ENCODE results near the gene TNFRSF21.

The TNFRSF21 gene

DNA sequence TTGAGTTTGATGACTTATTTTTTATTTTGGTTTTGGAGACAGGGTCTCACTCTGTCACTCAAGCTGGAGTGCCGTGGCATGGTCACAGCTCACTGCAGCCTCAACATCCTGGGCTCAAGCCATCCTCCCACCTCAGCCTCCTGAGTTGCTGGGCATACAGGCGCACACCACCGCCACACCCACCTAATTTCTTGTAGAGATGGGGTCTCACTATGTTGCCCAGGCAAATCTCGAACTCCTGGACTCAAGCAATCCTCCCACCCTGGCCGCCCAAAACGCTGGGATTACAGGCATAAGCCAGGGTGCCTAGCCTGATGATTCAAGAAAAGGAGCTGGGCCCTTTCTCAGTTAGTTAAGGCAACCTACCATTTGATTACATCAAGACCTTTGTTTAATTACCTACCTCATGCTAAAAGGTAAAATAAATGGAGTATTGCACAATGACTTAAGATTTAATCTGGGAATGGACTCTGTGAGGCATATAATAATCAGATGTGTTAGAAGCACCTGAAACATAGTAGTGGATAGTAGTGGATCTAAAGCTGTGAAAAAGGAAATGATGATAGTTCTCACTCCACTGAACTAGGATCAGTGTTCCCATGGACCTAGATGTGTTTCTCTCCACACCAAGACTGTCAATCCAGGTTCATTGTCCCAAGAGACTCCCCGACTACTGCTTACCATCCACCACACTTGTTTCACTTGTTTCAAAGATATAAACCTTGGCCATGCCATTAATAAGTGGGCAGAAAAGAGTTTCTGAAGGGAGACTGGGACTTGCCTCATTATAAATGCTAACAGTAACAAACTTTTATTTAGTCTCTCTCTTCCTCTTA lies 2.1 kb downstream of the TNFRSF21 start:
- Histone ChIP-seq H3K9me3 (ENCODE audit: control insufficient read depth, low read length) (no peaks in the 10 kb centered on the region), H3K36me3 (ENCODE audit: control insufficient read depth, insufficient read depth, low read length) (no peaks in the 10 kb centered on the region), H3K4me3 (ENCODE audit: insufficient read depth, low read depth, low read length) (peak overlapping the region; percentile 68), H3K4me1 (ENCODE audit: control insufficient read depth, insufficient read depth, low read length) (no peaks in the 10 kb centered on the region), H3K27ac (ENCODE audit: insufficient read depth, low read depth, low read length, poor library complexity, severe bottlenecking) (no peak overlapping the region), H3K27me3 (ENCODE audit: control insufficient read depth, insufficient read depth, low read length, poor library complexity, severe bottlenecking) (no peaks in the 10 kb centered on the region)
- 88 to 95% methylated on average over 7 of the region's 7 CpGs for WGBS, 2 experiments

DNA sequence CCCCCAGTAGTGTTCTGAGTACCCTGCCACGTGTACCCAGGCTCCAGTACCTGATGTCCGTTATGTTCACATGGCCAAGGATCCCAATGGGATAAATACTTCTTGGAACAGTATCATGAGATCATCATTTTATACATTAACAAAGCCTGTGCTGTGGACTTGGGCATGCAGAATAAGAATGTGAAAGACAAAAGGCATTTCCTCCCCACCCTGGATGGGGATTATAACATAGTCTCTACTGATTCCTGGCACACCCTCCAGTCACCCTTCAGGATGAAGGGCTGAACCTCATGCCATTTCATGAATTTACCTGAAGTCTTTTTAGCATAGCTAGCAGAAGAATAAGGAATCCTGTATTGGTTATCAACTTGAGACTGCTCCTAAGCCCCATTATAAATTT lies 2.8 kb downstream of the TNFRSF21 start:
- H3K27me3 ChIP-seq (ENCODE audit: control insufficient read depth, insufficient read depth, low read length, poor library complexity, severe bottlenecking) = no peaks in the 10 kb centered on the region
- 89 to 93% methylated on average over 2 of the region's 2 CpGs for WGBS, 2 experiments
- H3K36me3 ChIP-seq (ENCODE audit: control insufficient read depth, insufficient read depth, low read length) = no peaks in the 10 kb centered on the region
- no peaks in the 10 kb centered on the region for H3K9me3 ChIP-seq (ENCODE audit: control insufficient read depth, low read length)
- H3K27ac ChIP-seq (ENCODE audit: insufficient read depth, low read depth, low read length, poor library complexity, severe bottlenecking) = no peak overlapping the region
- H3K4me3 ChIP-seq (ENCODE audit: insufficient read depth, low read depth, low read length) = no peak overlapping the region
- H3K4me1 ChIP-seq (ENCODE audit: control insufficient read depth, insufficient read depth, low read length) = no peaks in the 10 kb centered on the region

DNA sequence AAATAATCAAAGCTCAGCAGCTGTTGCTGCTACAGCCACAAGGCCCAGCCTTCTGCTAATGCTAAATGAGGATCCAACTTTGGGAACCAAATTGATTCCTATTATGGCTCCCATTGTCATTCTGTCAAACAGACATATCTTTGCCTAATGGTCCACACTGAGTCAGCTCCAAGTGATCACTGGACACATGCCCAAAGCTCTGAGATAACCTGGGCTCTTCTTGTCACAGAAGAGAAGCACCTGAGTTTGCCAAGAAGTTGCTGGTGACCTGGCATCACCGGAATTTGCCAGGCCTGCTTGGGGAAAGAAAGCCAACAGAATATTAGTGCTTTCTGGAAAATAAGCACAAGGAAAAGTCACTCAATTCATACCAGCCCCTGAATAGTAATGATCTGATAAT lies 5.8 kb downstream of the TNFRSF21 start:
- H3K4me3 ChIP-seq (ENCODE audit: insufficient read depth, low read depth, low read length) = no peak overlapping the region
- H3K36me3 ChIP-seq (ENCODE audit: control insufficient read depth, insufficient read depth, low read length) = no peaks in the 10 kb centered on the region
- H3K9me3 ChIP-seq (ENCODE audit: control insufficient read depth, low read length) = no peaks in the 10 kb centered on the region
- H3K4me1 ChIP-seq (ENCODE audit: control insufficient read depth, insufficient read depth, low read length) = no peaks in the 10 kb centered on the region
- H3K27ac ChIP-seq (ENCODE audit: insufficient read depth, low read depth, low read length, poor library complexity, severe bottlenecking) = no peak overlapping the region
- no peaks in the 10 kb centered on the region for H3K27me3 ChIP-seq (ENCODE audit: control insufficient read depth, insufficient read depth, low read length, poor library complexity, severe bottlenecking)
- WGBS, 2 experiments = 91 to 98% methylated on average over 1 of the region's 1 CpG

DNA sequence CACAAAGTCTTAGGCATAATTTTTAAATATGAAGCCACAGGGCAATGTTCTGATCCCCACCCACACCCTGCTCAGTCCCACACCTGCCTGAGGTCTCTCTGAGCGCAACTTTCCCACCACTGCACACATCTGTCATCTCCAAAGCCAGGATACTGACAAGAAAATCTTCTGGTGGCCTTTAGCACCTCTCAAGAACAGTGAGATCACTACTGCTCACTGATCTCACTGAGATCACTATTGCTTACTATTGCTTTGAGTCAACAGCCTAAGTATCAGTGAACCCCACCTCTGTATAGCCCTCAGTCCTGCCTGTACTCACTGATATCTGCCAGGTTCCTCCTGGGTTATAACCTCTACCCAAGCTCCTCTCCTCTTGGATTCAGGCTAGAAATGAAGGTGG lies 6.4 kb downstream of the TNFRSF21 start:
- H3K36me3 ChIP-seq (ENCODE audit: control insufficient read depth, insufficient read depth, low read length) = no peaks in the 10 kb centered on the region
- no peaks in the 10 kb centered on the region for H3K4me1 ChIP-seq (ENCODE audit: control insufficient read depth, insufficient read depth, low read length)
- no peak overlapping the region for H3K27ac ChIP-seq (ENCODE audit: insufficient read depth, low read depth, low read length, poor library complexity, severe bottlenecking)
- no peak overlapping the region for H3K4me3 ChIP-seq (ENCODE audit: insufficient read depth, low read depth, low read length)
- H3K9me3 ChIP-seq (ENCODE audit: control insufficient read depth, low read length) = no peaks in the 10 kb centered on the region
- H3K27me3 ChIP-seq (ENCODE audit: control insufficient read depth, insufficient read depth, low read length, poor library complexity, severe bottlenecking) = no peaks in the 10 kb centered on the region
- WGBS, 2 experiments = 90 to 91% methylated on average over 1 of the region's 1 CpG

- Histone ChIP-seq H3K27ac (ENCODE audit: insufficient read depth, low read depth, low read length, poor library complexity, severe bottlenecking) (no peak overlapping the region), H3K9me3 (ENCODE audit: control insufficient read depth, low read length) (no peaks in the 10 kb centered on the region), H3K4me3 (ENCODE audit: insufficient read depth, low read depth, low read length) (no peak overlapping the region), H3K4me1 (ENCODE audit: control insufficient read depth, insufficient read depth, low read length) (no peaks in the 10 kb centered on the region), H3K36me3 (ENCODE audit: control insufficient read depth, insufficient read depth, low read length) (no peaks in the 10 kb centered on the region), H3K27me3 (ENCODE audit: control insufficient read depth, insufficient read depth, low read length, poor library complexity, severe bottlenecking) (no peaks in the 10 kb centered on the region)
- WGBS, 2 experiments = 89 to 96% methylated on average over 6 of the region's 6 CpGs
Observed at GRCh38 chr6:47302043-47302442, 7.7 kb downstream of the TNFRSF21 start.

- no peaks in the 10 kb centered on the region for H3K27me3 ChIP-seq (ENCODE audit: control insufficient read depth, insufficient read depth, low read length, poor library complexity, severe bottlenecking)
- H3K4me3 ChIP-seq (ENCODE audit: insufficient read depth, low read depth, low read length) = no peak overlapping the region
- 89 to 91% methylated on average over 4 of the region's 4 CpGs for WGBS, 2 experiments
- H3K4me1 ChIP-seq (ENCODE audit: control insufficient read depth, insufficient read depth, low read length) = no peaks in the 10 kb centered on the region
- no peak overlapping the region for H3K27ac ChIP-seq (ENCODE audit: insufficient read depth, low read depth, low read length, poor library complexity, severe bottlenecking)
- H3K36me3 ChIP-seq (ENCODE audit: control insufficient read depth, insufficient read depth, low read length) = no peaks in the 10 kb centered on the region
- H3K9me3 ChIP-seq (ENCODE audit: control insufficient read depth, low read length) = no peaks in the 10 kb centered on the region
Observed at GRCh38 chr6:47301441-47301840, 8.3 kb downstream of the TNFRSF21 start.

DNA sequence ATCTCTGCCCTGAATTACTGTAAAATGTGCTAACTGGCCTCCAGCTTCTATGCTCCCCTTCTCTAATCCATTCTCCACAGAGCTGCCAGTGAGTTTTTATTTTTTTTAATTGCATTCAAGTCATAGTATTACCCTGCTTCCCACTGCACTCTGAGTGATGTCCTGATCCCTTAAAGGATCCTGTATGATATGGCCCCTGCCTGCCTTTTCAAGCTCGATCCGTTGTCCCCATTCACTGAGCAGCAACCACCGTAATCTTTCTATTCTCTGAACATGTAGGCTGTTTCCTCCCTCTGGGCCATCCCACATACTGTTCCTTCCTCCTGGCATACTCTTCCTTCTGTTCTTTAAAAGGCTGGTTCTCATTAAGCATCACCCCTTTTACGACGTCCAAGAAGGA lies 9.3 kb downstream of the TNFRSF21 start:
- no peak overlapping the region for H3K4me3 ChIP-seq (ENCODE audit: insufficient read depth, low read depth, low read length)
- no peak overlapping the region for H3K27ac ChIP-seq (ENCODE audit: insufficient read depth, low read depth, low read length, poor library complexity, severe bottlenecking)
- no peaks in the 10 kb centered on the region for H3K9me3 ChIP-seq (ENCODE audit: control insufficient read depth, low read length)
- no peaks in the 10 kb centered on the region for H3K27me3 ChIP-seq (ENCODE audit: control insufficient read depth, insufficient read depth, low read length, poor library complexity, severe bottlenecking)
- WGBS, 2 experiments = 94 to 97% methylated on average over 5 of the region's 5 CpGs
- peaks cover 3% of the 10 kb centered on the region for H3K4me1 ChIP-seq (ENCODE audit: control insufficient read depth, insufficient read depth, low read length)
- H3K36me3 ChIP-seq (ENCODE audit: control insufficient read depth, insufficient read depth, low read length) = no peaks in the 10 kb centered on the region

DNA sequence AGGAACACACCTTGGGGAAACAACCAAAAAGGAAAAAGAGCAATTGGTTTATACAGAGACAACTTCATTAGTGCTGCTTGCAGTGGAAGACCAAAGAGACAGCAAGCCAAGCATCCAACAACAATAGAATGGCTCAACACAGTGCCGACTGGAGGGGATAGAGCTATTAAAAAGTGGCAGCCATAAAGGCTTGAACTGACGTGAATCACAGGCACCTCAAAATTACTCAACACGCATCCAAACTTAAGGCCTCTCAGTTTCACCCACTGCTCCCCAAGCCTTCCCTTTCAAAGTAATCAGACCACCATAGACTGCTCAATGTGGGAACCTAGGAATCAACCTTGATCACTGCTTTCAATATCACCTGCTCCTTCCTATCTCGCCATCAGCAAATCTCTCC lies 9.7 kb downstream of the TNFRSF21 start:
- Histone ChIP-seq H3K27ac (ENCODE audit: insufficient read depth, low read depth, low read length, poor library complexity, severe bottlenecking) (no peak overlapping the region), H3K27me3 (ENCODE audit: control insufficient read depth, insufficient read depth, low read length, poor library complexity, severe bottlenecking) (no peaks in the 10 kb centered on the region), H3K4me1 (ENCODE audit: control insufficient read depth, insufficient read depth, low read length) (peaks cover 3% of the 10 kb centered on the region), H3K4me3 (ENCODE audit: insufficient read depth, low read depth, low read length) (no peak overlapping the region), H3K9me3 (ENCODE audit: control insufficient read depth, low read length) (no peaks in the 10 kb centered on the region), H3K36me3 (ENCODE audit: control insufficient read depth, insufficient read depth, low read length) (no peaks in the 10 kb centered on the region)
- 86 to 90% methylated on average over 4 of the region's 4 CpGs for WGBS, 2 experiments

DNA sequence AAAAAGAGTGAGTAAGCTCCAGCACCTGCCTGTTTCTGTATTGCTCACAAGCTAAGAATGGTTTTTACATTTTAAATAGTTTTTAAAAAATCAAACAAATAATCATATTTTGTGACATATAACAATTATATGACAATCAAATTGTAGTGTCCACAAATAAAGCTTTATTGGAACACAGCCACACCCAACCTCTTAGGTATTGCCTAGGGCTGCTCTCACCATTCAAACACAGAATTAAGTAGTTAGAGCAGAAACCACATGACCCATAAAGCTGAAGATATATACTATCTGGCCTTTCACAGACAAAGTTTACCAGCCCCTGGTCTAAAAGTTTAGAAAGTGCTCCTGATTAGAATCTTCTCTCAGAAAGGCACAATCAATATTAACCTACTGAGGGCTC lies 11.2 kb downstream of the TNFRSF21 start:
- Histone ChIP-seq H3K27ac (ENCODE audit: insufficient read depth, low read depth, low read length, poor library complexity, severe bottlenecking) (no peak overlapping the region), H3K4me3 (ENCODE audit: insufficient read depth, low read depth, low read length) (no peak overlapping the region), H3K36me3 (ENCODE audit: control insufficient read depth, insufficient read depth, low read length) (no peaks in the 10 kb centered on the region), H3K27me3 (ENCODE audit: control insufficient read depth, insufficient read depth, low read length, poor library complexity, severe bottlenecking) (no peaks in the 10 kb centered on the region), H3K9me3 (ENCODE audit: control insufficient read depth, low read length) (no peaks in the 10 kb centered on the region), H3K4me1 (ENCODE audit: control insufficient read depth, insufficient read depth, low read length) (peaks cover 3% of the 10 kb centered on the region)

- peaks cover 10% of the 10 kb centered on the region for H3K4me1 ChIP-seq (ENCODE audit: control insufficient read depth, insufficient read depth, low read length)
- no peak overlapping the region for H3K4me3 ChIP-seq (ENCODE audit: insufficient read depth, low read depth, low read length)
- H3K9me3 ChIP-seq (ENCODE audit: control insufficient read depth, low read length) = no peaks in the 10 kb centered on the region
- WGBS, 2 experiments = 69 to 84% methylated on average over 3 to 4 of the region's 4 CpGs
- no peak overlapping the region for H3K27ac ChIP-seq (ENCODE audit: insufficient read depth, low read depth, low read length, poor library complexity, severe bottlenecking)
- H3K36me3 ChIP-seq (ENCODE audit: control insufficient read depth, insufficient read depth, low read length) = no peaks in the 10 kb centered on the region
- no peaks in the 10 kb centered on the region for H3K27me3 ChIP-seq (ENCODE audit: control insufficient read depth, insufficient read depth, low read length, poor library complexity, severe bottlenecking)
Observed at GRCh38 chr6:47294990-47295389, 14.7 kb downstream of the TNFRSF21 start.

Measured in ectodermal cell (in vitro differentiated cells).